Mesendoderm (in vitro differentiated cells): ENCODE data around the gene FECH. TPM values are rescaled to one million over a fixed set of nuclear protein-coding genes. Genes with fewer than 3 reads are reported as not detected.

ENCODE experiments used
- DNase-seq: peaks from one replicate; pipeline ENCODE4 v3.0.0; 2013
- H2AK5ac ChIP-seq: 2 replicates; pipeline ENCODE4 v1.6.1; 2013; ENCODE audit warnings: low read length, inconsistent platforms
- H2BK120ac ChIP-seq: 2 replicates; pipeline ENCODE4 v1.6.1; 2013; ENCODE audit warnings: low read depth, mild to moderate bottlenecking, low read length, moderate library complexity, mixed read lengths
- H2BK15ac ChIP-seq: replicated peaks from 2 replicates; pipeline ENCODE4 v1.6.1; 2013; ENCODE audit warnings: low read depth, mild to moderate bottlenecking, moderate library complexity
- H2BK5ac ChIP-seq: 2 replicates; pipeline ENCODE4 v1.6.1; 2013; ENCODE audit warnings: low read length, inconsistent platforms
- H3K18ac ChIP-seq: 2 replicates; pipeline ENCODE4 v1.6.1; 2013; ENCODE audit warnings: mild to moderate bottlenecking, low read length, mixed read lengths
- H3K23ac ChIP-seq: one replicate; pipeline ENCODE4 v1.6.1; 2013; ENCODE audit warnings: low read length
- H3K27ac ChIP-seq: 2 replicates; pipeline ENCODE4 v1.5.1; 2013; ENCODE audit warnings: low read depth, mild to moderate bottlenecking, inconsistent platforms, low read length, moderate library complexity
- H3K27me3 ChIP-seq: 2 replicates; pipeline ENCODE4 v1.6.1; 2013; ENCODE audit warnings: low read length, control low read depth, mild to moderate bottlenecking, inconsistent platforms; ENCODE audit not compliant: insufficient read depth, poor library complexity
- H3K36me3 ChIP-seq: 2 replicates; pipeline ENCODE4 v1.6.1; 2013; ENCODE audit warnings: low read length, inconsistent platforms; ENCODE audit not compliant: control insufficient read depth, insufficient read depth
- H3K4ac ChIP-seq: one replicate; pipeline ENCODE4 v1.6.1; 2013; ENCODE audit warnings: low read depth, mild to moderate bottlenecking, low read length, moderate library complexity
- H3K4me1 ChIP-seq: 2 replicates; pipeline ENCODE4 v1.6.1; 2013; ENCODE audit warnings: low read depth, low read length, inconsistent platforms; ENCODE audit not compliant: control insufficient read depth
- H3K4me2 ChIP-seq: 2 replicates; pipeline ENCODE4 v1.6.1; 2013; ENCODE audit warnings: low read length
- H3K4me3 ChIP-seq: 2 replicates; pipeline ENCODE4 v1.5.1; 2013; ENCODE audit warnings: mild to moderate bottlenecking, low read length
- H3K56ac ChIP-seq: one replicate; pipeline ENCODE4 v1.6.1; 2013; ENCODE audit warnings: low read length
- H3K79me1 ChIP-seq: 2 replicates; pipeline ENCODE4 v1.6.1; 2013; ENCODE audit warnings: low read length, inconsistent platforms
- H3K79me2 ChIP-seq: 2 replicates; pipeline ENCODE4 v1.6.1; 2013; ENCODE audit warnings: mild to moderate bottlenecking, low read length; ENCODE audit not compliant: control insufficient read depth, insufficient read depth
- H3K9ac ChIP-seq: 2 replicates; pipeline ENCODE4 v1.6.1; 2013; ENCODE audit warnings: low read length, inconsistent platforms
- H4K5ac ChIP-seq: one replicate; pipeline ENCODE4 v1.6.1; 2013; ENCODE audit warnings: low read length
- H4K8ac ChIP-seq: one replicate; pipeline ENCODE4 v1.6.1; 2013; ENCODE audit warnings: low read depth, mild to moderate bottlenecking, control low read depth, low read length, moderate library complexity
- WGBS: extraction: QIAGEN DNeasy Blood & Tissue Kit; methylation state at CpG from one replicate; pipeline ENCODE4 v1.1.7; 2013; ENCODE audit warnings: low lambda C conversion rate, missing lambda C conversion rate; ENCODE audit not compliant: insufficient coverage; ENCODE audit errors: extremely low coverage; 5-methylcytosine and 5-hydroxymethylcytosine counted together
- polyA plus RNA-seq, 2 experiments: library from polyadenylated mRNA; stranded (reverse); fragments of 200-250 nt; gene quantifications; one replicate each; pipeline ENCODE4 v1.2.3, GENCODE V29; 2013

FECH gene, protein sequence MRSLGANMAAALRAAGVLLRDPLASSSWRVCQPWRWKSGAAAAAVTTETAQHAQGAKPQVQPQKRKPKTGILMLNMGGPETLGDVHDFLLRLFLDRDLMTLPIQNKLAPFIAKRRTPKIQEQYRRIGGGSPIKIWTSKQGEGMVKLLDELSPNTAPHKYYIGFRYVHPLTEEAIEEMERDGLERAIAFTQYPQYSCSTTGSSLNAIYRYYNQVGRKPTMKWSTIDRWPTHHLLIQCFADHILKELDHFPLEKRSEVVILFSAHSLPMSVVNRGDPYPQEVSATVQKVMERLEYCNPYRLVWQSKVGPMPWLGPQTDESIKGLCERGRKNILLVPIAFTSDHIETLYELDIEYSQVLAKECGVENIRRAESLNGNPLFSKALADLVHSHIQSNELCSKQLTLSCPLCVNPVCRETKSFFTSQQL
- polyA plus RNA-seq (2013, experiment 1 of 2): 27.2 TPM
- 26.7 TPM for polyA plus RNA-seq (2013, experiment 2 of 2)

DNA sequence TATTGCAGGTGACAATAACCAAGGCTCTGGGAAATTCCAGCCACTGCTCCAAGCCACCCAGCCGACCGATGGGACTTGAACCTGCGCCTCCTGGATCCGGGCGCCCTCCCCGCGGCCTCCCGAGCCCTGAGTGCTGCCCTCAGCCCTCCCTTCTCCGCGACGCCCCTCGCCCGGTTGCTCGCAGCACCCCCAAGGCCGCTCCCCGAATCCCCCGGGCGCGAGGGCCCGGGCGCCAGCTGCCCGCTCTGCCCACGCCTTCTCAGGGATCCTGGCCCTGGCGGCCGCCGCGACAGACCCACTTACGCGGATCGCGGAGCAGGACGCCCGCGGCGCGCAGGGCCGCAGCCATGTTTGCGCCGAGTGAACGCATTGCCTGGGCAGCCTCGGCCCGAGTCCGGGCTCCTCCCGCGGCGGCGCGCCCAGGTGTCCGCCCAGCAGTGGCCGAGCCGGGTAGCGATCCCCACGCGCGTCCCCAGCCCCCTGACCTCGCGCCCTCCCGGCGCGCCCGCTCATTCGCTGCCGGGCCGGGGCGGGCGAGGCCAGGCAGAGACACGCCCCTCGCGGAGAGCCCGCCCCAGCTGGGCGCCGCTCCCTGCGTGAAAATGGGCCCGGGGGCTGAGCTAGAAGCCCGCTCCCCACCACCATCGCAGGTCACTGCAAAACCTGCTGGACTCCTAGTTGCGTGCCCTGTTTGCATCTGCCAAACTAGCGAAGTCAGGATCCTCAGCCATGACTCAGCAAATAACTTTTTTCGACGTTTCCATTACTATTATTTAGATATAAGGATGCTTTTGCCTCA is at the start of gene FECH:
Gene FECH (minus strand): TSS at position 452 of the 799 bp plus-strand sequence. CDS start 82 bp downstream, at position 370.
- Histone ChIP-seq H3K9ac (peak within 1 kb of the TSS; percentile 82), H3K56ac (peak within 1 kb of the TSS; percentile 90), H4K5ac (no peak within 1 kb of the TSS), H3K4me3 (peak within 1 kb of the TSS; percentile 67), H3K4ac (peak within 1 kb of the TSS; percentile 84), H2AK5ac (no peak within 1 kb of the TSS), H4K8ac (peak within 1 kb of the TSS; percentile 16), H3K27ac (peak within 1 kb of the TSS; percentile 6), H3K23ac (peak within 1 kb of the TSS; percentile 67), H2BK120ac (no peak within 1 kb of the TSS), H3K79me1 (peaks cover 2% of the 10 kb centered on the region), H2BK15ac (no peak within 1 kb of the TSS), H3K18ac (peak within 1 kb of the TSS; percentile 91), H3K79me2 (no peaks in the 10 kb centered on the region), H2BK5ac (no peak within 1 kb of the TSS), H3K4me1 (peaks cover 4% of the 10 kb centered on the region), H3K4me2 (peak within 1 kb of the TSS; percentile 22), H3K27me3 (no peaks in the 10 kb centered on the region), H3K36me3 (no peaks in the 10 kb centered on the region)
- WGBS: no CpG with 5 or more reads among the region's 80 CpGs
- peak; percentile 70 for DNase-seq

DNA sequence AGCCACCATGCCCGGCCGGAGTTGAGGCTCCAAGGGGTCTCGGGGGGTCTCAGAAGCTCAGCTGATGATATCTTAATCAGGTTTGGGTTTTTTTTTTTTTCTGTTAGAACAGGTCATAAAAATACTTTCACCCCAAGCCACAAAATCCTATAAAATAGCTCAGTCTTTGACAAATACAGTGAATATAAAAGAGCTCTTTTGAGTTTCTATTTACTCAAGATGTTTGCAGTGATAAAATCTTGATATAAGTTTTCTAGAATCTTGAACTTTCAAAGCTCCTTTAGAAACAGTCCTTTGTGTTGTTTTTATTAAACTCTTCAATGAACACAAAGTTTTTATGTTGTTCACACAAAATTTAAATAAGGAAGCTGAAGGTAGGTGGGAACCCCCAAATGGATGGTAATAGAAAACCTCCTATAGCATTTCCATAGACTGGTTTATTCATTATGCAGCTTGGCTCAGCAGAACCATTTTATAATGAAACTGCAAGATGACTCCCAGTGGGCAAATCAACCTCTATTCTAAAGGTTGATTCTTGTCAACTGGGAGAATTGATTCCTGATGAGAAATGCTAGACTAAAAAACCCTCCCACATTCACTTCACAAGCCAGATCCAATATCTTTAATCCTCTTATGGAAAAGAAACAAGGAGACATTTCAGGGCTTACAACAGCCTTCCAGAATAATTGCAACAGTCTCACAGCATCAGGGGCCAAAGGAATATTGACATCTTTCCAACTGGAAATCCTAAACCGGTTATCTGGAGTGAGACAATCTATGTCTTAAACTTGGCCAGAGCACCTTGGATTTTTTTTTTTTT is 48.7 kb upstream of the FECH start:
- WGBS: no CpG with 5 or more reads among the region's 4 CpGs

DNA sequence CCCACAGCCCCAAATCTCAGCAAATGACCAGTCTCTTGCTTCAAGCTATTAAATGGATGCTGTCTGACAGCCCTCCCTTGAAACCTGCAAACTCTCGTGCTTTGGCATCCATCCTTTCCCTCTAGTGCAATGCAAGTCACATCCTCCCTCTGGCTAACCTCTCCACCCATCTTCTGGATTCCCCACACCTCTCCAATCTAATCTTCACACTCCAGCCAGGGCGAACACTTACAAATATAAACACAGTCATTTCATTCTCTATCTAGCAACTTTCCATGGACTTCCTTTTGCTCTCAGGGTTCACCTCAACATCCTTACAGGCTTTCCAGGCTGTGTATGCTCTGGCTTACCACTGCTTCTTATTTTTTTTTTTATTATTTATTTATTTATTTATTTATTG is 45.2 kb upstream of the FECH start:
- H2BK5ac ChIP-seq: no peak overlapping the region
- no peaks in the 10 kb centered on the region for H3K79me2 ChIP-seq
- no peak overlapping the region for H3K4me3 ChIP-seq
- H3K36me3 ChIP-seq: no peaks in the 10 kb centered on the region
- H2AK5ac ChIP-seq: no peak overlapping the region
- H2BK120ac ChIP-seq: no peak overlapping the region
- no peak overlapping the region for H4K5ac ChIP-seq
- H3K18ac ChIP-seq: no peak overlapping the region
- no peaks in the 10 kb centered on the region for H3K79me1 ChIP-seq
- no peaks in the 10 kb centered on the region for H3K4me1 ChIP-seq
- no peak overlapping the region for H3K23ac ChIP-seq
- H2BK15ac ChIP-seq: no peak overlapping the region
- H4K8ac ChIP-seq: no peak overlapping the region
- WGBS: 100% methylated on average over 1 of the region's 2 CpGs
- DNase-seq: no peak
- H3K27ac ChIP-seq: no peak overlapping the region
- no peak overlapping the region for H3K9ac ChIP-seq
- H3K56ac ChIP-seq: no peak overlapping the region
- H3K27me3 ChIP-seq: no peaks in the 10 kb centered on the region
- H3K4ac ChIP-seq: no peak overlapping the region
- no peak overlapping the region for H3K4me2 ChIP-seq

More for the DNA sequence above, 48.7 kb upstream of the FECH start:
- H4K8ac ChIP-seq: no peak overlapping the region
- H3K79me2 ChIP-seq: no peaks in the 10 kb centered on the region
- H3K9ac ChIP-seq: no peak overlapping the region
- no peak overlapping the region for H3K4ac ChIP-seq
- H2BK120ac ChIP-seq: no peak overlapping the region
- no peak overlapping the region for H3K18ac ChIP-seq
- H4K5ac ChIP-seq: no peak overlapping the region
- no peaks in the 10 kb centered on the region for H3K79me1 ChIP-seq
- DNase-seq: no peak
- H3K56ac ChIP-seq: no peak overlapping the region
- H2AK5ac ChIP-seq: no peak overlapping the region
- H3K4me3 ChIP-seq: no peak overlapping the region
- H3K27ac ChIP-seq: no peak overlapping the region
- H2BK5ac ChIP-seq: no peak overlapping the region
- no peaks in the 10 kb centered on the region for H3K4me1 ChIP-seq
- H2BK15ac ChIP-seq: no peak overlapping the region
- H3K27me3 ChIP-seq: no peaks in the 10 kb centered on the region
- H3K23ac ChIP-seq: no peak overlapping the region
- H3K36me3 ChIP-seq: no peaks in the 10 kb centered on the region
- no peak overlapping the region for H3K4me2 ChIP-seq

DNA sequence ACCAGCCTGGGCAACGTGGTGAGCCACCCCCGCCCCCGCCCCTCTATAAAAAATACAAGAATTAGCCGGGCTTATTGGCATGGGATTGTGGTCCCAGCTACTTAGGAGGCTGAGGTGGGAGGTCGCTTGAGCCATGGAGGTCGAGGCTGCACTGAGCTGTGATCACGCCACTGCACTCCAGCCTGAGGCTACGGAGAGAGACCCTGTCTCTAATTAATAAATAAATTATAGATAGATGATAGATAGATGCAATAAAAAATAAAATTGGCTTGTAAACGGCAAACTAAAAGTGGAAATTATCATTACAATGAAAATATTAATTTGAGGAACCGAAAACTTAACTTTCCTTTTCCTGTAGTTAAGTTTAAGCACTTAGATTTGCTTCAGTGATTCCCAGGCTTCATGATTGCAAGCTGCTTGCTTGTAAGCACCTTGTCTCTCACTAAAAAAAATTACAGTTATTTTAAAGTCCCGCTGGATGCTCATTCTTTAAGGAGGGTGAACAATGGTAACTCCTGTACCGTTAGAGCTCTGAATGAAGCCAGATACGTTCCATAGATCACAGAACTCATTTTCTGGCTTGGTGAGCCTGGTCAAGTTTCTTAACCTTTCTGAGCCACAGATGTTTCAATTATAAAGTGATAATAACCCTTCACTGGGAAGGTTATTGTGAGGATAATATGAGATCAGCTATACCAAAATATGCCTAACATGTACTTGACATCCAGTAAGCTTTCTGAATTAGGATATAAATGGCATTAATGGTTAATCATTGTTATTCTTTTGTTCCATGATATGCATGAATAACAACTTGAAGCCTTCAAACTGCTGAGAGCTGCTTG is 44.5 kb upstream of the FECH start:
- Histone ChIP-seq H2BK15ac (no peak overlapping the region), H2BK5ac (no peak overlapping the region), H3K18ac (no peak overlapping the region), H3K4me3 (peak overlapping the region; percentile 4), H2AK5ac (no peak overlapping the region), H3K79me1 (no peaks in the 10 kb centered on the region), H3K27ac (no peak overlapping the region), H3K23ac (no peak overlapping the region), H3K4ac (no peak overlapping the region), H3K36me3 (no peaks in the 10 kb centered on the region), H4K5ac (no peak overlapping the region), H3K4me2 (peak overlapping the region; percentile 0), H3K79me2 (no peaks in the 10 kb centered on the region), H3K27me3 (no peaks in the 10 kb centered on the region), H3K56ac (peak overlapping the region; percentile 17), H3K9ac (peak overlapping the region; percentile 11), H3K4me1 (no peaks in the 10 kb centered on the region), H2BK120ac (no peak overlapping the region), H4K8ac (no peak overlapping the region)
- WGBS: no CpG with 5 or more reads among the region's 13 CpGs
- no peak for DNase-seq
